HPDE6-E6E7 (cell line): Measurements from ENCODE around the gene ISOC1.

Source experiments
- DNase-seq: peaks from one replicate; pipeline ENCODE4 v3.0.0; 2011; ENCODE audit warnings: missing footprints; ENCODE audit errors: extremely low spot score

Gene ISOC1

DNA sequence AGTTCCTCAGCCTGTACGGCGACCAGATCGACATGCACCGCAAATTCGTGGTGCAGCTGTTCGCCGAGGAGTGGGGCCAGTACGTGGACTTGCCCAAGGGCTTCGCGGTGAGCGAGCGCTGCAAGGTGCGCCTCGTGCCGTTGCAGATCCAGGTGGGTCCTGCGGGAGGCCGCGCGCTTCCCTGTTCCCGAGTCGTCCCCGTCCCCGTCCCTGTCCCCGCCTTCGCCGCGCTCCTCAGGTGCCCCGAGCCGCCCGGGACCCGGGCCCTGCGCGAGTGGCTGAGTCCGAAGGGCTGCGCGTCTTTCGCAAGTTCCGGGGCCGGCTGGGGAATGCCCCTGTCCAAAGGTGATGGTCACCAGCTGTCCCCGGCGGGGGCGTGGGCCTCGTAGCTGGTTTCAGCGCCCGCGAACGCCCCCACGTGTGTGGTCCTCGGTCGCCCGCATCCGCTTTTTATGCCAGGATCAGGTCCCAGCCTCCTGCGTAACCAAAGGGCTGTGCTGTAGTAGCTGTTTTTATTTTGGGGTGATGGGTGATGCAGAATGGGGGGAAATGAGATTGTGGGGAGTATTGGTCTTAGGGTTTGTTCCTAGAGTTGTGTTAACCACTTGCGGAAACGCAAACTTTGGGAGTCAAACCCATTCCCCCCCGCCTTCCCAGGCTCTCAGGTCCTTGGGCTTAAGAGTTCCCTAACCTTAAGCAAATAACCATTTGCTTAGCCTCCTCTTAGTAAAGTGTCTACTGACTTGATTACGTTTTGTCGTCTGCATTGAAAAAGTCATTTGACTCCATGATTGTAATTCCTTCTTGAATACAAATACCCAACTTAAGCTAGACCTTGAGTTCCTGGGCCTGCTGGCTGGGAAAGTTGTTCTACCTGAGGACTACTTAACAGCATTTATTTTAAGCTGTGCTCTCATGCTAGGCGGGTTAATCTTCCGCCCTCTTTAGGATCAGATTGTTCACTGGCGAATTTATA is 663 bp downstream of the ISOC1 start:
- peak; percentile 4 for DNase-seq

DNA sequence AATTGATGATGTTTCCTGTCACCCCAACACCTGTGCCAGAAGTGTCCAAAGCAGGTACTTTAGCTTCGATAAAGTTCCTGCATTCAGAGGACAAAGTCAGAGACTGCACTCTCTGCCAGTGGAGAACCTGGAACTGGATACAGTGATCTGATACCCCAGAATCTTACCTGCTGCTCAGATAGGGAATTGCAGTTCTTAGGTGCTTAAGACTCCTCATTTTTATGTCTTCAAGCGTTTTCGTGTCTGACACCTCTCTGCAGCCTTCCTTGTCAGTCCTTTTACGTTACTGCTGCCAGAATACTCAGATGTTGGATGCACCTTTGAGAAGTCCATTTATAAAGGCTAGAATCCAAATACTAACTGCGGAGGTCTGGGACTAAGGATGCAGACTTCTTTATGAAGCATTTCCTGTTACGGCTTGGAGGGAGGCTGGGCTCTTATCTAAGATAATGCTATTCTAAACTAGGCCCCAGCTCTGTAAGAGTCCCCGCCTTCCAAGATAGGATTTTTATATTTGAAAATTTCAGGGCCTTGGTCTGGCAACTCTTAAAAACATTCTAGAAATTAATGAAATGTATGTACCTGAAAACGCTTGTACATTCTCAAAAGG is 1.9 kb downstream of the ISOC1 start:
- DNase-seq = no peak

DNA sequence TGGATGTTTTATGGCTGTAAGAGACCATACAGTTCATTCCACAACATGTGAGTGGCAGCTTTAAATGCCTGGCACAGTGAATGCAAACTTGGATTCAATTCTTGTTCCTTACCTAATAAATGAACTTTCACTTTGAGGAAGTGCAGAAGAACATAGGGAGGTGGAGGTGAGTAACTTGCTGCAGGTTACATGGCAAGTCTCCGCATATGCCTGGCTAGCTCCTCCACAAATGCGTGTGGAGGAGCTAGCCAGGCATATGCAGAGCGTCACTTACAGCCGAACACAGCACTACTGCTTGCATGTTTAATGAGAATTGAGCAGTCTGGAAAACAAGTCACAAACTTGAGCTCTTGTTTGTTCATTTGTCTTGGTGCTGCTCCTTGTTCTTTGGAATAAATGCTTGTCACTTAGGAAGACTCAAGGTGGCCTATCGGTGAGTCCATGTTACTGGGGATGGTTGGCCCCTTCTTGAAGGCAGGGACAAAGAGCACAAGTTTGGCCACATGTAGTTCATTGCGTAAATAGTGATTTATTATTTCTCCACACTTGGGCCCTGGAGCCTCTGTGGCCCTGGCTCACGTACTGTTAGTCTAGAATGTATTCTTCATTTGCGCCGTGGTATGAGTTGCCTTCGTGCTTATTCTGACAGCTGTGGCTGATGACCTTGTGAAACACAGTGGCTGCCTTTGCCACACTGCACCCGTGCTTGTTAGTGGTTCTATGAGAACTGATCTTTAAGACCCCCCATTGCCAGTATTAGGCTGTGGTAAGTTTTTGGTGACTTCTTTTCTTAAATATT is 3.1 kb downstream of the ISOC1 start:
- DNase-seq = no peak

DNA sequence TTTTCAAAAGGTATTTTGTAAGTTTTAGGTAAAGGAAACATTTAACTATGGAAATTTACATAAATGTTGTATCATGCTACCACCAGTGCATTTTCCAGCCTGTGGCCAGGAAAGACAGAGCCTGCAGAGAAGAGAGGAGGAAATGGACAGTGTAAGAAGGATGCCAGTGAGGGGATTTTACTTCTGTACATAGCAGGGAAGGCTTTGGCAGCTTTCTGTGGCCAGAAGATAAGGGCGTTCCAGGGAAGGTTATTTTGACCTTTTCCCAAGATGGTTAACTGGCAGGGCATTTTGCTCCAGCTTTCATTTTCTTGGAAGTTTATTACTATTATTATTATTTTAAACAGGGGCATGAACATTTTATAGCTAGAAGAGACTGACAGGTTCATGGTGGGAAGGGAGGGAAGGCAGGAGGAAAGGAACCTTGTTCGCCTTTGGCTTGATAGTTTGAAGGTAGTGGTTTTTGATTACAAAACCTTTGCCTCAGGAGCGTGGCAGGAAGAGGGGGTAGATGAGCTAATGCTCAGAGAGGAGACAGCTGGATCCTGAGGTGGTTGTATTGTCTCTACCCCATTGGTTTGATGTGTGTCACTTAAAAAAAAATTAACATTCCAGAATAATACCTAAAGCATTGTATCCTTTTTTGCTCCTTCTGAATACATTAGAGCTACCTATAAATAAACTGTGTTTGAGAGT is 4.1 kb downstream of the ISOC1 start:
- no peak for DNase-seq

DNA sequence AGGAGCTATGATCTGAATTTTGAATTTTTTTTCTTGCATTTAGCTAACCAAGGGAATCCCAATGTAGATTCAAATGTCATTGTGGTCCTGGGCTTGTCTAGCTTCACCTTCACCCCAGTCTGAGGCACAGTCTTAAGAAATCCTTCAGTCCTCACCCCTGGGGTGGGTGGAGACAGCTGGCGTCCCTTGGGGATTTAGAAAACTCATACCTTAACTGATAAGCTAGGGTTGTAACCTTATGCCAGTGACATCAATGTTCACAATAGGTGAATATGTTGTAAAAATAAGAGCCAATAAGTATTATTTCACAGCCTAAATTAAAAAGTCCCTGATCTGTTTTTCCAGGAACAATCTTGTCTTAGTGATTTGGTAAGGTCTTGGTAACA is 4.6 kb downstream of the ISOC1 start:
- no peak for DNase-seq

DNA sequence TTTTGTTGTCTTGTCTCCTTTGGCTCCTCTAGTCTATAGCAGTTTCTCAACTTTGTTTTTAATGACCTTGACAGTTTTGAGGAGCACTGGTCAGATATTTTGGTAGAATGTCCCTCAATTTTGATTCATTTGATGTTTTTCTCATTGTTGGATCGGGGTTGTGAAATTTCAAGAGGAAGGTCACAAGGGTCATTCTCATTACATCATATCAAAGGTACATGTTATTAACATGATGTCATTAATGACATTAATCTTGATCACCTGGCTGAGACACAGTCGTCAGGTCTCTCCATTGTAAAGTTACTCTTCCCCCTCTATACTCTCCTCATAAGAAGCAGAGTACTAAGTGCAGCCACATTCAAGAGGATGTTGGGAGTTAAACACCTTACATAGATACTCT is 7.2 kb downstream of the ISOC1 start:
- no peak for DNase-seq

DNA sequence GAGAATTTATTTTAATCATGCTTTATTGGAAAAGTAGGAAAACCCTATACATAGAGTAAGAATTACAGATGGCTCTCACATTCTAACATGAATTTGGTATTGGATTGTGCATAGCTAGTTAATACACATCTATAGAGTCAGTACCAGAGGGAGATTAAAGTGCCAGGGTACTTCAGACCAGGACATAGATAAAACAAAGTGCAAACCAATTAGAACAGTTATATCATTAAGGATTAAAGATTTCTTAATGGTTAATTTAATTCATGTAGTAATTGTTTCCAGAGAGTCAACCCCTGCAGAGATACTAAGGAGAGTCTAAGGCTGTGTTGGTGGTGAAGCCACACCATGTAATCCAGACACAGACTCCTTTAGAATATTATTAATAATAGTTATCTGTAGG is 8.8 kb downstream of the ISOC1 start:
- no peak for DNase-seq

DNA sequence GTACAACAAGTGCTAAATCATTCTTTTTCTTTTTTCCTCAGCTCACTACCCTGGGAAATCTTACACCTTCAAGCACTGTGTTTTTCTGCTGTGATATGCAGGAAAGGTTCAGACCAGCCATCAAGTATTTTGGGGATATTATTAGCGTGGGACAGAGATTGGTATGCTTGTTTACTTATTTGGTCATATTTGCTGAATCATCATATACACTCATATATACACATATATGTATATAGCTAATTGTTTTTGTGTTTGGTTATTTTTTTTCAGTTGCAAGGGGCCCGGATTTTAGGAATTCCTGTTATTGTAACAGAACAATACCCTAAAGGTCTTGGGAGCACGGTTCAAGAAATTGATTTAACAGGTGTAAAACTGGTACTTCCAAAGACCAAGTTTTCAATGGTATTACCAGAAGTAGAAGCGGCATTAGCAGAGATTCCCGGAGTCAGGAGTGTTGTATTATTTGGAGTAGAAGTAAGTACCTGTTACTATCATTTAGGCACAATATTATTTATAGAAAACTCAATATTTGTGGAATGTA is 10.4 kb downstream of the ISOC1 start:
- no peak for DNase-seq

DNA sequence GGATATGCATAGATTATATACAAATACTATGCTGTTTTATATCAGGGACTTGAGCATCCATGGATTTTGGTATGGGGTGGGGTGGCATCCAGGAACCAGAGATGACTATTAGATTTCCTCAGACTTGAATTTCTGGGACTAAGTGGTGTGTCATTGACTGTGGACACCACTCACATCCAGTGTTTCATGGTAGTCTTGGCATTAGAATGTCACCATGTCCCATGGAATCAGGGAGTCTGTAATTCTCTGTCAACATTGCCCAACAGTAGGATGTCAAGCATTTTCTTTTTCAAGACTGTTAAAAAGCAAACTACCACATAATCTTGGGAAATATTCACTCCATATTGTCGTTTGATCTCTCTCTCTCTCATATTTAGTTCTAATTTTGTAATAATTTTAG is 13.1 kb downstream of the ISOC1 start:
- DNase-seq = no peak

DNA sequence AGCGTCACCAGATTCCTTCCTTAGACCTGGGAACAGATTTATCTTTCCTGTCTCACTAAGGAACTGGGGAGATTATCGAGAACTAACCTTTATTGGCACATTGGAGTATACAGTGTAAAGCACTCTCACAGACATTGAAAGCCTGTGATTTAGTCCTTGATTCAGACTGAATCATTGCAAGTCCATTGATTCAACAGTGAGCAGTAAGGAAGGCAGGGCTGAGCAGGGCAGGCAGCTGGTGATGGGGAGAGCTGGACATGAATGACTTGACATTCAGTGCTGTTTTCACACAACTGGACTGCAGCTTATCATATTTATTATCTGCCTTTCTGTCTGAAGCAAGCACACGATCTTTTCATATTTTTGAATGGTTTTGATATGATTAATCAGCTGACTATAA is 16.2 kb downstream of the ISOC1 start:
- DNase-seq = no peak

DNA sequence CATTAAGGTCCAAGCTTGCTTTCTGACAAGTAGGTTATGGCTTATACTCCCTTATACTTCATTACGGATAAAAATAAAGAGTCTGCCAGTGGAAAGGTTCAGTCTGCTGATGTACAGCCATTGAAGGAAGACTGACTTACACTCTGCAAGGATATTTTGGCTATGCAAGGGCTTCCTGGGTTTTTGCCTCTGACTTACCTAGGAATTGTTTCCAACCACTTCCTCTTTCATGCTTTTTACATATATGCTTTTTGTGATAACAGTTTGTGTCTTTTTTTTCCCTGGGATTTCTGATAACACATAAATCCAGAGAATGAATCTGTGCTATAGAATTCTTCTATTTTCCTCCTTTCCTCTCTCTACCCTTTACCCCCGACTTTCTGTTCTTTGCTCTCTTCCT is 16.8 kb downstream of the ISOC1 start:
- no peak for DNase-seq

DNA sequence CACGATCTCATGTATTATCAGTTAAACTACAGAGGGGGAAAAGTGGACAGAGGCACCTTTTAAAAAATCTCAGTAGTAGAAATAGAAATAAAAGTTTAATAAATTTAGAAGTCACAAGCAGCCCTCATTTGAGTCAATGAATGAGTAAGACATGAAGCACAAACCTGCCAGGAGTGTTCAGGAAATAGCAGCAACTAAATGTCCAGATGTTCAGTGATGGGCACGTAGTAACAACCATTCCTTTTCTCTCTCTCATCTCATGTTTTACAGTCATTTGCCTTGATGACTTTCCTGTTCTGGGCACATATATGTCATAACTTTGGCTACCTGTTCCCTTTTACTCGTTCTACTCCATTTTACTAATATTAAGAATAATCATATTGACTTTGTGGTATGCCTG is 17.7 kb downstream of the ISOC1 start:
- no peak for DNase-seq

DNA sequence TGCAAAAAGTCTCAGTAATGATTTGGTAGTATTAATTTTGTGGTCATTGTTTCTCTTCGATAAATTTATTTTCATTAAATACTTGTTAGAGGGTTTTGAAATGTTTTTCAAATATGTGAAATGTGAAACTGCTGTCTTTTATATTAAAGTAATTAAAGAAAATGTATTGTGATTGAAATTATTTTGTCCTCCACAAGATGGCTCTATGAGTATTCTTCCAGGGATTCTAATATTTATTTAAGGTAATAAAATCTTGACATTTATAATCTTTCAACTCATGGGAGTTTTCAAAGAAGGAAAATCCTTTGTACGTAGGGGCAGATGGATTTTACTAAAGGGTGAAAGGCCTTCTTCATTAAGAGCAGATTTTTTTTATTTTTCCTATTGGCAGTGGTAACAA is 19.3 kb downstream of the ISOC1 start:
- DNase-seq = no peak

DNA sequence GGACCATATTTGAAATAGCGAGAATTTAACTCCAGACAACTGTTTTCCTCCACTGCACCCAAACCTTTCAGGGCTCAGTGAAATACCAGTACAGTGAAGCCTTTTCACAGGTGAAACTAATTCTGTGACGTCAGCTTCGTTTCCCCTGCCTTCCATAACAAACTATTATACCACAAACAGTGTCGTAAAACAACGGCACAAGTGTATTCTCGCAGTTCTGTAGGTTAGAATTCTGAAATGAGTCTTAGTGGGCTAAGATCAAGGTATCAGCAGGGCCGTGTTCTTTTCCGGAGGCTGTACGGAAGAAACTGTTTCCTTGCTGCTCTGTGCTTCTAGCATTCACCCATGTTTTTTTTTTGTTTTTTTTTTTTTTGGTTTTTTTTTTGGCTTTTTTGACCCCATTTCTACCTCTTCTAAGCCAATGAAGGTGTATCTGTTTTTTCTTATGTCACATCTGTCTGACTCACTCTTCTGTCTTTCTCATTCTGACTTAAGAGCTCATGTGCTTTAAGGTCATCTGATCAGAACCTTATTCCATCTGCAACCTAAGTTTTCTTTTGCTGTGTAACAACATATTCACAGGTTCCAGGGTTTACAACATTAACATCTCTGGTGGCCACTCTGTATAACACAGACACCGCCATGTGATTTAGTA is 20.1 kb downstream of the ISOC1 start:
- no peak for DNase-seq

DNA sequence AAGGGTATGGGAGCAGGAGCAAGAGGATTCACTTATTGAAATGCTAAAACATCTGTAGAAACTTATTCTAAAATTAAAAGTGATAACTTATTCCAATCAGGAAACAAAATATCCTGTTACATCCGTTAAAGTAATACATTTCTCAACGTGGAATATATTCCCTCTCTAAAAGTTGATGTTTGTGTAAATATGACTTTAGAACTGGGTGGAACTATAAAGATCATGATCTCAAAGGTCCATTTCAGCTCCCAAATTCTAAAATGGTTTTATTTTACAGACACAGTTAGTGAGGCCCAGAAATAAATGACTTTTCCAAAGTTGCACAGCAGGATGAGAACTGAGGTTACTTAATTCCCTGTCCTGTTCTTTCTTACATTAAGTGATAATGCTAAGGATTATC is 21.1 kb downstream of the ISOC1 start:
- DNase-seq = no peak

DNA sequence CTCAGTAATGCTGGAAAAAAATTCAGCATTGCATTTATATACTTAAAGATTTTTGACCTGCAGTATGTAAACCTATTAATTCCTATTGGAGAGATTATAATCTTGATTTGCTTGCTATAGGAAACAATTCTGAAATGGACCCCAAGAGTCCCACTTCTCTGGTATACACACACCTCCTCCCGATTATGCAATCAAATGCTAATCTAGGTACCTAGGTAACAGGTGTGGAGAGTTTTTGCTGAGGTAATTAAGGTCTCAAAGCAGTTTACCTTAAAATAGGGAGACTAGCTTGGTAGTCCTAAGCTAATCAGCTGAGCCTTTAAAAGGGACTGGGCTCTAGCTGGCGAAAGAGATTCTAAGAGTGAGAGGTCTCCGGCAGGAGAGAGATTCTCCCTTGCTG is 22.2 kb downstream of the ISOC1 start:
- DNase-seq = no peak

DNA sequence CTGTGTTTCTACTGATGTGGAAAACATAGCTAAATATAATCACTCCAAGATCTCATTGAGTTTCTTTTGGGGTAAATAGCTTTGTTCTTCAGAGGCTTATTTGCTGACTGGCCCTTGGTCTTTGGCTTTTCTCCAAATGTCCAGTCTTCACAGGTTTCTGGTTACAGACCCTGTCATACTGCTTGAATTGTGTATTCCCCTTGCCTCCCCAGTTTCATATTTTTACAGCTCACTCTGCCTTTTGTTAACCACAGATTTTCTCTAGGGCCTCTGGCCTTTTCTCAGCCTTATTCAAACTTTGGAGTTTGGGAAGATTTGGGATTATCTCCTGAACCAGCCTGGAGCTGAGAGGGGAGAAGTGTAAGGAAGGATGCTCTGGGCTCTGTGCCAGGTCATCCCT is 23.9 kb downstream of the ISOC1 start:
- DNase-seq = no peak

DNA sequence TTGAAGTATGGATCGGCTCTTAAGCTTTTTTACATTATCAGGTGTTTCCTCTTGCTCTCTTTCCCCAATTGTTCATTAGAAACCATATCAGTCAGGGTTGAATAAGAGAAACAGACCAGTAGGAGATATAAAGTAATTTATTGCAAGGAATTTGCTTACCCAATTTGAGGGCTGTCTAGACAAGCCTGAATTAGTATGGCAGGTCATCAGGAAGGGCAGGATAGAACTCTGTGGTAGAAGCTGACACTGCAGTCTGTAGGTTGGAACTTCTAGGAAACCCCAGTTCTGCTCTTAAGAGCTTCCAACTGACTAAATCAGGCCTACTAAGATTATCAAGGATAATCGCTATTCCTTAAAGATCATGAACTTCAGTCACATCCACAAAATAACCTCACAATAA is 24.3 kb downstream of the ISOC1 start:
- DNase-seq = no peak

DNA sequence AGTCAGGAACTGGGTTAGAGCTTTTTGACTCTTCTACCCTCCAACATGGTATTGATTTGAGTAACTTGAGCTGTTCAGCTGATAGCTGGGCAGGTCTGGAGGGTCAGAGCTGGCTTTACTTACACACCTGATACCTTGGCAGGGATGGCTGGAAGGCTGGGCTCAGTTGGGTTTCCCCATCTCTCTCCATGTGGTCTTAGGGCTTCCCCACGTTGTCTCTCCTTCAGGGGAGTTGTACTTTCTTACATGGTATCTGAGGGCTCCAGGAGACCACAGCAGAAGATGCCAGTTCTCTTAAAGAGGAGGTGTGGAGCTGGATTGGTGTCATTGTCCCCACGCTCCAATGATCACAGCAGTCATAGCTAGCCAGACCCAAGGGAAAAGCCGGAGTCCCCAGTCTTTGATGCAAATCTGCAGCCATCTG is 25.6 kb downstream of the ISOC1 start:
- DNase-seq = no peak

DNA sequence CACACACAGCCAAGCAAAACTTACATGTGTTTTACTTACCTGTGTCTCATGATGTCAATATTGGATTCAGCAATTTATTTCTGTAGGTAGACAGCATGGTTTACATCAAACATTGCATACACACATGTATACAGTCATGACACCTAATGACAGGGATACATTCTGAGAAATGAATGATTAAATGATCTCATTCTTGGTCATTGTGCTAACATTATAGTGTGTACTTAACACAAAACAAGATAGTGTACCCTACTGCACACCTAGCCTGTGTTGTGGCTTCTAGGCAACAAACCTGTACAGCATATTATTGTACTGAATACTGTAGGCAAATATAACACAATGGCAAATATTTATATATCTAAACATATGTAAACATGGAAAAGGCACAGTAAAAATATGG is 28.0 kb downstream of the ISOC1 start:
- no peak for DNase-seq

DNA sequence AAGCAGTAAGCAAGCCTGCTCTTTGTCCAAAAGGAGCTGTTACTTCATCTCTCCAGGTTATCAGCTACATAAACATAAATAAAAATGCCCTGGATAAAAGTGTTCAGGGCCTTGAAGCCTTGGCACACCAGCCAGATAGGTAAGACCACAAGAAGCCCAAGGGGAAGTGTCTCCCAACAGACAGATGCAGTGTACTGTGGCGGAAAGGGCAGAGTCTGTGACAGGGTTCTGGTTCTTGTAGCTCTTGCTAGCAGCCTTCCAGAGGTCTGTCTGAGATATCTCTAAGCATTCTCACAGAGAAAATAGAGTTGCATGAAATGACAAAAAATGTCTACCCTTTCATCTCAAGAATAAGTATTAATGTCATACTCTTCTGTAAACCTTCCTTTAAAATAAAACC is 30.1 kb downstream of the ISOC1 start:
- no peak for DNase-seq
